Measurements from ENCODE around the gene GAS7. TPM values are rescaled to one million over a fixed set of nuclear protein-coding genes. Genes with fewer than 3 reads are reported as not detected.

The GAS7 gene
- total RNA-seq, 4 donors from 2014 or later, result 242 to 309 (median 264) TPM

GRCh38 chr17:9860851-9861250 is 337.6 kb downstream of the GAS7 start:
- H3K27me3 ChIP-seq, result no peaks in the 10 kb centered on the region
- WGBS, 2 donors, result 82 to 88% methylated on average over 7 of the region's 7 CpGs
- no peak for TF ChIP-seq CTCF (IDR thresholded peaks at IDR 0.05)
- no peak for TF ChIP-seq POLR2A (IDR thresholded peaks at IDR 0.05)
- TF ChIP-seq EP300 (IDR thresholded peaks at IDR 0.05), result no peak

More at GRCh38 chr17:9860851-9861250, 337.6 kb downstream of the GAS7 start:
- no peak for DNase-seq (ENCODE audit: low spot score in 2 of 2)
- no peaks in the 10 kb centered on the region for H3K36me3 ChIP-seq
- no peaks in the 10 kb centered on the region for H3K4me1 ChIP-seq
- no peak overlapping the region for H3K27ac ChIP-seq
- H3K9me3 ChIP-seq, result peaks cover 0 to 54% (median 0%) of the 10 kb centered on the region in 4 donors
- no peak overlapping the region for H3K4me3 ChIP-seq

Other genes starting within 250 kb of the GAS7 start
- gene MYH13, start 174.4 kb upstream of the GAS7 start, total RNA-seq, result not detected
- gene MYH8, start 223.3 kb upstream of the GAS7 start, total RNA-seq, result not detected

Data from tibial nerve (tissue), 4 donors.